Aorta (tissue), 5 donors: ENCODE data around the gene TCF23. TPM values are rescaled to one million over a fixed set of nuclear protein-coding genes. Genes with fewer than 3 reads are reported as not detected.
"Not testable (repeated sequence)": the region's sequence is repeated elsewhere in the genome, so short reads cannot be mapped to it uniquely, and the experiment has no call there.

Experiments used
- ATAC-seq: fragments of 200-7000 bp; cut with Tn5 transposase; one replicate; pipeline ENCODE4 v1.9.1; 2022; ENCODE audit warnings: moderate library complexity; ENCODE audit not compliant: low FRiP score
- DNase-seq, 2 donors: peaks; one replicate each; pipeline ENCODE4 v3.0.0-alpha.2; 2020
- H3K27ac ChIP-seq, 2 donors: one replicate each; pipeline ENCODE4 v1.5.1; 2013; ENCODE audit warnings: low read length in 2 of 2, mild to moderate bottlenecking in 2 of 2, moderate library complexity in 2 of 2, control low read depth in 1 of 2, inconsistent platforms in 1 of 2, low read depth in 1 of 2
- H3K27me3 ChIP-seq, 2 donors: one replicate each; pipeline ENCODE4 v1.6.1; 2013; ENCODE audit warnings: control low read depth in 1 of 2, low read length in 1 of 2, mild to moderate bottlenecking in 1 of 2, moderate library complexity in 1 of 2; ENCODE audit not compliant: insufficient read depth in 2 of 2, control insufficient read depth in 1 of 2
- H3K36me3 ChIP-seq, 2 donors: one replicate each; pipeline ENCODE4 v1.6.1; 2013; ENCODE audit warnings: control low read depth in 1 of 2, low read length in 1 of 2, mild to moderate bottlenecking in 1 of 2; ENCODE audit not compliant: insufficient read depth in 2 of 2, control insufficient read depth in 1 of 2
- H3K4me1 ChIP-seq, 2 donors: one replicate each; pipeline ENCODE4 v1.6.1; 2013; ENCODE audit warnings: low read length in 2 of 2, control low read depth in 1 of 2, mild to moderate bottlenecking in 1 of 2, moderate library complexity in 1 of 2; ENCODE audit not compliant: insufficient read depth in 2 of 2, control insufficient read depth in 1 of 2
- H3K4me3 ChIP-seq, 2 donors: one replicate each; pipeline ENCODE4 v1.5.1; 2013; ENCODE audit warnings: low read length in 2 of 2, control low read depth in 1 of 2, mild to moderate bottlenecking in 1 of 2
- H3K9me3 ChIP-seq: one replicate; pipeline ENCODE4 v1.6.1; 2013; ENCODE audit warnings: mild to moderate bottlenecking, low read length; ENCODE audit not compliant: control insufficient read depth
- WGBS, 2 donors: extraction: QIAGEN DNeasy Blood & Tissue Kit; methylation state at CpG; one replicate each; pipeline ENCODE4 v1.1.7; 2013; 5-methylcytosine and 5-hydroxymethylcytosine counted together
- intact Hi-C, 2 donors: fragments of 100-400 bp; cut with DNase I; formaldehyde crosslinking; loops; one replicate each; pipeline versions ENCODE4 v1.14.2 to v1.15.0; 2022
- polyA plus RNA-seq, 2 donors: library from polyadenylated mRNA; stranded (reverse); fragments of 200-250 nt; gene quantifications; one replicate each; pipeline ENCODE4 v1.2.3, GENCODE V29; 2013
- total RNA-seq, 2 donors: library from RNA; stranded (reverse); fragmentation: NEBNext Ultra II Directional; extraction: Animal tissue kit (Norgen Biotek cat#: 25700); gene quantifications; one replicate each; pipeline ENCODE4 v1.2.1, GENCODE V29; 2021
- donor health status: healthy with polysubstance abuse.
- donor health status: Bipolar disorder and iron deficiency.
- donor health status: DM: no; HTN: no; CAD: no.
- donor health status: DM: no; HTN: no; CAD: no.
- donor health status: DM: yes; HTN: yes; CAD: no.

Gene TCF23
- total and polyA plus RNA-seq, 4 donors: 0.39 to 1.1 TPM; not detected in 2

GRCh38 chr2:27111392-27112078 lies 37.3 kb upstream of the TCF23 start:
- H3K27me3 ChIP-seq, intact Hi-C loops, H3K36me3 ChIP-seq, H3K27ac ChIP-seq, H3K4me1 ChIP-seq, H3K9me3 ChIP-seq, ATAC-seq, H3K4me3 ChIP-seq: not testable (repeated sequence)
- peak in 1 of 2 donors; percentile 21 for DNase-seq
- WGBS, 2 donors: 90 to 92% methylated on average over 47 to 49 of the region's 49 CpGs

DNA sequence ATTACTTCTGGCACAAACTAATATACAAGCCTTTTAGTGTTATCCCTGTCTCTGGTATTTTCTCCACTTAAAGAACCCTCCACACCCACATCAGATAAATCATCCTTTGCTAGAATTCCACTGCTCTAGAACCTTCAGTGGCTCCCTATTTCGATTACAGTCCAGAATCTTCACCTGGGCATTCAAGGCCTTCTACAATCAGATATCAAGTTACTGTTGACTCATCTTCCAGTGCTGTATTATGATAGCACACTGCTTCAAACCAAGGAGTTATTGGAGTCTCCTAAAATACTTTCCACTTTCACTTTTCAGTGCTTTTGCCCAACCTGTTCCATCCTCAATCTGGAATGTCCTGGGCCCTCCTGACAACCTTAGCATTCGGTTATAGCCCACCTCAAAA lies 33.3 kb upstream of the TCF23 start:
- Histone ChIP-seq H3K9me3 (no peaks in the 10 kb centered on the region), H3K4me3 (no peak overlapping the region), H3K27ac (no peak overlapping the region), H3K27me3 (no peaks in the 10 kb centered on the region), H3K36me3 (no peaks in the 10 kb centered on the region), H3K4me1 (no peaks in the 10 kb centered on the region)
- 68 to 76% methylated on average over 2 of the region's 2 CpGs for WGBS, 2 donors
- intact Hi-C loops: no loop called here
- no peak for DNase-seq
- no peak for ATAC-seq

GRCh38 chr2:27117995-27118524 lies 30.7 kb upstream of the TCF23 start:
- Histone ChIP-seq H3K9me3 (no peaks in the 10 kb centered on the region), H3K36me3 (no peaks in the 10 kb centered on the region), H3K4me1 (no peaks in the 10 kb centered on the region), H3K27ac (no peak overlapping the region), H3K4me3 (no peak overlapping the region), H3K27me3 (no peaks in the 10 kb centered on the region)
- 27 to 30% methylated on average over 14 of the region's 14 CpGs for WGBS, 2 donors
- DNase-seq (no peak), ATAC-seq (no peak)
- intact Hi-C loops: no loop called here

DNA sequence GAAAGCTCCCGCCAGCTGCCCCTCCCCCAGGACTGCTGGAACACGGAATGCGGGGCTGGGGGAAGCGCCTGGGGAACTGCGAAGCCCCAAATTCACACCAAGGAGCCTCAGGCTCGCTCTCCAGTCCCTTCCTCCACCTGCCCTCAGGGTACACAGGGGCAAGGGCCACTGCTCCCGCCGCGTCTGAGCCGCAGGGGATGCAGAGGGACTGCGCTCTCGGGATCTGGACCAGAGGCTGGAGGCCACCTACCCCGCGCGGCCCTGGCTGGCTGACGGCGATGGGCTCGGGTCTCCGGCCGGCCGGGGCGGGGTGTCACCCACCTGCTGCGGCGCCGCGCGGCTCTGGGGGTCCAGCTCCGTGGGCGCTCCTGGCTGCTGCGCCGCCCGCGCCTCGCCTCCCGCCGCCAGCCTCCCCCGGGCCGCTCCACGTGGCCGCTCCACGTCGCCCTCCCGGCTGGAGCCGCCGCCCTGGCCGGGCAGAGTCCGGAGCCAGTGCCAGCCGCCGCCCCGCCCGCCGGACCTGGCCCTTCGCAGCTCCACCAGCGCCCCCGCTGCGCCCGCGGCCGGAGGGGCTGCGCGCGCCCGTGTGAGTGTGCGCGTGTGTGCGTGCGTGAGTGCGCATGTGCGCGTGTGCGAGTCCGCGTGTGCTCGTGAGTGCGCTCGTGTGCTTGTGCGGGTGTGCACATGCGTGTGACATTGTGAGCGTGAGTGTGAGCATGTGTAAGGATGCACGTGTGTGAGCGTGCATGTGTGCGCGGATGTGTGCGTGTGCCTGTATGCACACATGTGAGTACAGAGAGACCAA lies 30.1 kb upstream of the TCF23 start, which contains the start of gene CGREF1:
Gene CGREF1 (minus strand): TSS at position 604 of the 805 bp plus-strand sequence. CDS start 14,762 bp downstream, outside the sequence.
- Histone ChIP-seq H3K27ac (no peak within 1 kb of the TSS), H3K36me3 (no peaks in the 10 kb centered on the region), H3K9me3 (no peaks in the 10 kb centered on the region), H3K4me1 (no peaks in the 10 kb centered on the region), H3K4me3 (peak within 1 kb of the TSS in 1 of 2 donors; percentile 5), H3K27me3 (no peaks in the 10 kb centered on the region)
- 3 to 4% methylated on average over 66 to 84 of the region's 84 CpGs for WGBS, 2 donors
- intact Hi-C loops: no loop called here
- DNase-seq (no peak), ATAC-seq (no peak)

- 74 to 75% methylated on average over 8 of the region's 8 CpGs for WGBS, 2 donors
- H3K4me1 ChIP-seq, intact Hi-C loops, H3K9me3 ChIP-seq, H3K36me3 ChIP-seq, H3K27ac ChIP-seq, H3K27me3 ChIP-seq, ATAC-seq, DNase-seq, H3K4me3 ChIP-seq: not testable (repeated sequence)
Measured at GRCh38 chr2:27119330-27119670, 29.5 kb upstream of the TCF23 start.

GRCh38 chr2:27121906-27122305 lies 26.9 kb upstream of the TCF23 start:
- 85 to 92% methylated on average over 2 of the region's 2 CpGs for WGBS, 2 donors
- Histone ChIP-seq H3K27ac (no peak overlapping the region), H3K27me3 (no peaks in the 10 kb centered on the region), H3K4me1 (no peaks in the 10 kb centered on the region), H3K36me3 (no peaks in the 10 kb centered on the region), H3K4me3 (no peak overlapping the region), H3K9me3 (no peaks in the 10 kb centered on the region)
- no peak for DNase-seq
- no peak for ATAC-seq
- intact Hi-C loops: no loop called here

GRCh38 chr2:27122791-27123190 lies 26.0 kb upstream of the TCF23 start:
- DNase-seq (no peak), ATAC-seq (no peak)
- WGBS, 2 donors: 91 to 93% methylated on average over 7 of the region's 7 CpGs
- Histone ChIP-seq H3K27ac (no peak overlapping the region), H3K4me3 (no peak overlapping the region), H3K36me3 (no peaks in the 10 kb centered on the region), H3K4me1 (no peaks in the 10 kb centered on the region), H3K27me3 (no peaks in the 10 kb centered on the region), H3K9me3 (no peaks in the 10 kb centered on the region)
- intact Hi-C loops: no loop called here

DNA sequence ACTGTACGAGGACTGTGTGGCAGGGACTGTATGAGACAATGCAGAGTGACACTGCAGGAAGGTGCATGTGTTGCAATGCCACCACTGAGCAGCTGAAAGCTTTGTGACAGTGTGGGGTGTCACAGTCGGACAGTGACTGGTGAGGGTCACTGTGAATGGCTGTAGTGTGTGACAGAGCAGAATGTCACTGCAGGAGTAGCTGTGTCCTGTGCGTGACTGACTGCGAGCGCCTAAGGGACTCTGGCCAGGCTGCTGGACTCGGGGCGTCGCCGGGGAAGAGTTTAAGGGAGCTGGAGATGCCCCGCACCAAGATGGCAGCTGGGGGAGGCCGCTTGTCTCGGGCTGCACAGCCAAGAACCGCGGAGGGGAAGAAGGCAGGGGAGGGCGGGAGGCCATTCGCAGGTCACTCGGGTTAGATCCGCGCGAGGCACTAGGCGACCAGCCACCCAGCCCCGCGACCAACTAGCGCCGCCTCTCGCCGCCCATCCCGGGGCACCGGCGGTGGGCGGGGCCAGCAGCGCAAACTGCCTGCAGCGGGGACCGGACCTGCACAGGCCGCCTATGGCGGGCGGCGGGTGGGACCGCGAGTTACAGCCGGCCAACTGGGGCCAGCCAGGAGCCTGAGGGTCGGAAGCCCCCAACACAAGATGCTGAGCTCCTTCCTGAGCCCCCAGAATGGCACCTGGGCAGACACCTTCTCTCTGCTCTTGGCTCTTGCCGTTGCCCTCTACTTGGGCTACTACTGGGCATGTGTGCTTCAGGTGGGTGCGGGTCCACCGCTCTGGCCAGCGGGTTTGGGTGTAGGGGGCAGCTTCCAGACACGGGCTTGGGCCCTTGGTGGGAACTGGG lies 25.3 kb upstream of the TCF23 start, which contains the start of gene ABHD1:
Gene ABHD1 (plus strand): TSS at position 514 of the 849 bp plus-strand sequence. CDS start 134 bp downstream, at position 648.
- intact Hi-C loops: no loop called here
- Histone ChIP-seq H3K4me3 (peak within 1 kb of the TSS; percentile 14 to 29), H3K27me3 (no peaks in the 10 kb centered on the region), H3K4me1 (no peaks in the 10 kb centered on the region), H3K27ac (no peak within 1 kb of the TSS), H3K36me3 (no peaks in the 10 kb centered on the region), H3K9me3 (no peaks in the 10 kb centered on the region)
- WGBS, 2 donors: 6 to 7% methylated on average over 47 of the region's 47 CpGs
- peak; percentile 78 to 86 for DNase-seq
- ATAC-seq: peak; percentile 88
